8988T (cell line): Measurements from ENCODE around the gene DIPK1B.

ENCODE experiments used
- DNase-seq: peaks from one replicate; pipeline ENCODE4 v3.0.0; 2011

The DIPK1B gene

GRCh38 chr9:136740971-136741882 is 28.9 kb downstream of the DIPK1B start:
- DNase-seq, result no peak

- no peak for DNase-seq
Observed at GRCh38 chr9:136741883-136742571, 29.7 kb downstream of the DIPK1B start.

- no peak for DNase-seq
Observed at GRCh38 chr9:136742591-136743391, 30.4 kb downstream of the DIPK1B start, which contains the start of gene LCN10. TSS of gene LCN10 (minus strand) at chr9:136742940. CDS start at chr9:136742903, 37 bp downstream.

GRCh38 chr9:136743639-136744211 is 31.4 kb downstream of the DIPK1B start:
- no peak for DNase-seq

- no peak for DNase-seq
Observed at GRCh38 chr9:136744773-136745172, 32.4 kb downstream of the DIPK1B start.

- DNase-seq, result no peak
Observed at GRCh38 chr9:136745389-136746154, 33.2 kb downstream of the DIPK1B start.

GRCh38 chr9:136746155-136746490 is 33.8 kb downstream of the DIPK1B start:
- no peak for DNase-seq

GRCh38 chr9:136746621-136747020 is 34.2 kb downstream of the DIPK1B start:
- DNase-seq, result no peak

GRCh38 chr9:136747161-136748060 is 35.0 kb downstream of the DIPK1B start:
- no peak for DNase-seq

- DNase-seq, result no peak
Observed at GRCh38 chr9:136748201-136748600, 35.8 kb downstream of the DIPK1B start, which contains the start of gene LCN6. TSS of gene LCN6 (minus strand) at chr9:136748525. CDS start at chr9:136748483, 42 bp downstream.

GRCh38 chr9:136748666-136749611 is 36.6 kb downstream of the DIPK1B start:
- DNase-seq, result no peak

- no peak for DNase-seq
Observed at GRCh38 chr9:136750526-136750925, 38.2 kb downstream of the DIPK1B start.

GRCh38 chr9:136751244-136751643 is 38.9 kb downstream of the DIPK1B start:
- DNase-seq, result no peak

- no peak for DNase-seq
Observed at GRCh38 chr9:136751814-136752213, 39.4 kb downstream of the DIPK1B start.

- no peak for DNase-seq
Observed at GRCh38 chr9:136753371-136754058, 41.1 kb downstream of the DIPK1B start.

GRCh38 chr9:136754059-136754572 is 41.7 kb downstream of the DIPK1B start:
- no peak for DNase-seq

- no peak for DNase-seq
Observed at GRCh38 chr9:136754626-136755301, 42.4 kb downstream of the DIPK1B start.
